ENCODE results near the gene SORCS2.

Gene SORCS2

GRCh38 chr4:7343950-7344349, 151.6 kb downstream of the SORCS2 start:
- no peak overlapping the region for H2BK120ac ChIP-seq (ENCODE audit: insufficient read depth, low read length, poor library complexity)
- no peak overlapping the region for H3K4me2 ChIP-seq (ENCODE audit: low read length)
- H3K27ac ChIP-seq (ENCODE audit: low read depth, low read length), result no peak overlapping the region
- H4K12ac ChIP-seq (ENCODE audit: low read depth, low read length), result no peak overlapping the region
- H3K4ac ChIP-seq (ENCODE audit: low read depth, low read length), result no peak overlapping the region
- no peak for DNase-seq
- no peaks in the 10 kb centered on the region for H3K79me2 ChIP-seq (ENCODE audit: control insufficient read depth, insufficient read depth, low read length, poor library complexity)
- no peak overlapping the region for H4K8ac ChIP-seq (ENCODE audit: low read depth, low read length)
- no peak overlapping the region for H3K4me3 ChIP-seq (ENCODE audit: low read depth, low read length)
- no peak overlapping the region for H2BK5ac ChIP-seq (ENCODE audit: low read depth, low read length, poor library complexity)
- no peak overlapping the region for H3K9ac ChIP-seq (ENCODE audit: low read length)
- no peaks in the 10 kb centered on the region for H3K36me3 ChIP-seq (ENCODE audit: control insufficient read depth in 1 of 2, insufficient read depth in 2 of 2, low read length in 2 of 2)
- no CpG with 5 or more reads among the region's 8 CpGs for WGBS (ENCODE audit: extremely low coverage, insufficient coverage, insufficient read length)
- no peaks in the 10 kb centered on the region for H3K79me1 ChIP-seq (ENCODE audit: low read length)
- no peaks in the 10 kb centered on the region for H3K4me1 ChIP-seq (ENCODE audit: control insufficient read depth in 1 of 2, insufficient read depth in 2 of 2, low read length in 2 of 2)
- no peak overlapping the region for H3K18ac ChIP-seq (ENCODE audit: low read length)
- no peaks in the 10 kb centered on the region for H3K27me3 ChIP-seq (ENCODE audit: insufficient read depth, low read length)
- no peak overlapping the region for H3K23ac ChIP-seq (ENCODE audit: low read length)
- H3K9me3 ChIP-seq (ENCODE audit: insufficient read depth, low read depth, low read length), result peaks cover 18% of the 10 kb centered on the region
- H2AK5ac ChIP-seq (ENCODE audit: low read length), result no peak overlapping the region
- no peak overlapping the region for H4K91ac ChIP-seq (ENCODE audit: low read depth, low read length)
- H2BK12ac ChIP-seq (ENCODE audit: low read length), result no peak overlapping the region
- H3K14ac ChIP-seq (ENCODE audit: low read length), result no peak overlapping the region
- H2AFZ ChIP-seq (ENCODE audit: insufficient read depth, low read length, poor library complexity), result no peak overlapping the region

- no peaks in the 10 kb centered on the region for H3K79me1 ChIP-seq (ENCODE audit: low read length)
- no peaks in the 10 kb centered on the region for H3K79me2 ChIP-seq (ENCODE audit: control insufficient read depth, insufficient read depth, low read length, poor library complexity)
- H2BK5ac ChIP-seq (ENCODE audit: low read depth, low read length, poor library complexity), result no peak overlapping the region
- no peak overlapping the region for H3K4me2 ChIP-seq (ENCODE audit: low read length)
- no peak overlapping the region for H2AFZ ChIP-seq (ENCODE audit: insufficient read depth, low read length, poor library complexity)
- no peak overlapping the region for H4K12ac ChIP-seq (ENCODE audit: low read depth, low read length)
- H3K4me3 ChIP-seq (ENCODE audit: low read depth, low read length), result no peak overlapping the region
- H3K9me3 ChIP-seq (ENCODE audit: insufficient read depth, low read depth, low read length), result peaks cover 13% of the 10 kb centered on the region
- H3K27me3 ChIP-seq (ENCODE audit: insufficient read depth, low read length), result no peaks in the 10 kb centered on the region
- WGBS (ENCODE audit: extremely low coverage, insufficient coverage, insufficient read length), result no CpG with 5 or more reads among the region's 10 CpGs
- H3K4ac ChIP-seq (ENCODE audit: low read depth, low read length), result no peak overlapping the region
- H3K9ac ChIP-seq (ENCODE audit: low read length), result no peak overlapping the region
- H2BK120ac ChIP-seq (ENCODE audit: insufficient read depth, low read length, poor library complexity), result no peak overlapping the region
- no peak overlapping the region for H3K14ac ChIP-seq (ENCODE audit: low read length)
- H2AK5ac ChIP-seq (ENCODE audit: low read length), result no peak overlapping the region
- H3K18ac ChIP-seq (ENCODE audit: low read length), result no peak overlapping the region
- no peaks in the 10 kb centered on the region for H3K4me1 ChIP-seq (ENCODE audit: control insufficient read depth in 1 of 2, insufficient read depth in 2 of 2, low read length in 2 of 2)
- no peak overlapping the region for H4K8ac ChIP-seq (ENCODE audit: low read depth, low read length)
- H2BK12ac ChIP-seq (ENCODE audit: low read length), result no peak overlapping the region
- H4K91ac ChIP-seq (ENCODE audit: low read depth, low read length), result no peak overlapping the region
- no peak overlapping the region for H3K23ac ChIP-seq (ENCODE audit: low read length)
- DNase-seq, result no peak
- H3K36me3 ChIP-seq (ENCODE audit: control insufficient read depth in 1 of 2, insufficient read depth in 2 of 2, low read length in 2 of 2), result no peaks in the 10 kb centered on the region
- no peak overlapping the region for H3K27ac ChIP-seq (ENCODE audit: low read depth, low read length)
Observed at GRCh38 chr4:7344636-7345155, 152.4 kb downstream of the SORCS2 start.

- H3K9ac ChIP-seq (ENCODE audit: low read length), result no peak overlapping the region
- DNase-seq, result no peak
- no peak overlapping the region for H3K23ac ChIP-seq (ENCODE audit: low read length)
- H3K4me3 ChIP-seq (ENCODE audit: low read depth, low read length), result no peak overlapping the region
- H2AK5ac ChIP-seq (ENCODE audit: low read length), result no peak overlapping the region
- H4K12ac ChIP-seq (ENCODE audit: low read depth, low read length), result no peak overlapping the region
- H3K79me1 ChIP-seq (ENCODE audit: low read length), result no peaks in the 10 kb centered on the region
- WGBS (ENCODE audit: extremely low coverage, insufficient coverage, insufficient read length), result no CpG with 5 or more reads among the region's 7 CpGs
- H3K4me2 ChIP-seq (ENCODE audit: low read length), result no peak overlapping the region
- H3K27ac ChIP-seq (ENCODE audit: low read depth, low read length), result no peak overlapping the region
- peaks cover 3% of the 10 kb centered on the region for H3K9me3 ChIP-seq (ENCODE audit: insufficient read depth, low read depth, low read length)
- H3K79me2 ChIP-seq (ENCODE audit: control insufficient read depth, insufficient read depth, low read length, poor library complexity), result no peaks in the 10 kb centered on the region
- no peak overlapping the region for H3K4ac ChIP-seq (ENCODE audit: low read depth, low read length)
- H4K91ac ChIP-seq (ENCODE audit: low read depth, low read length), result no peak overlapping the region
- no peak overlapping the region for H3K14ac ChIP-seq (ENCODE audit: low read length)
- no peak overlapping the region for H2BK5ac ChIP-seq (ENCODE audit: low read depth, low read length, poor library complexity)
- no peaks in the 10 kb centered on the region for H3K4me1 ChIP-seq (ENCODE audit: control insufficient read depth in 1 of 2, insufficient read depth in 2 of 2, low read length in 2 of 2)
- no peak overlapping the region for H2BK120ac ChIP-seq (ENCODE audit: insufficient read depth, low read length, poor library complexity)
- no peaks in the 10 kb centered on the region for H3K36me3 ChIP-seq (ENCODE audit: control insufficient read depth in 1 of 2, insufficient read depth in 2 of 2, low read length in 2 of 2)
- H4K8ac ChIP-seq (ENCODE audit: low read depth, low read length), result no peak overlapping the region
- no peak overlapping the region for H2BK12ac ChIP-seq (ENCODE audit: low read length)
- H3K18ac ChIP-seq (ENCODE audit: low read length), result no peak overlapping the region
- no peaks in the 10 kb centered on the region for H3K27me3 ChIP-seq (ENCODE audit: insufficient read depth, low read length)
- H2AFZ ChIP-seq (ENCODE audit: insufficient read depth, low read length, poor library complexity), result no peak overlapping the region
Observed at GRCh38 chr4:7347981-7348380, 155.6 kb downstream of the SORCS2 start.

GRCh38 chr4:7348946-7349900, 156.9 kb downstream of the SORCS2 start:
- no peak overlapping the region for H3K4me2 ChIP-seq (ENCODE audit: low read length)
- no peak overlapping the region for H4K8ac ChIP-seq (ENCODE audit: low read depth, low read length)
- H2BK5ac ChIP-seq (ENCODE audit: low read depth, low read length, poor library complexity), result no peak overlapping the region
- no peak overlapping the region for H3K4me3 ChIP-seq (ENCODE audit: low read depth, low read length)
- H4K12ac ChIP-seq (ENCODE audit: low read depth, low read length), result no peak overlapping the region
- no peak overlapping the region for H3K23ac ChIP-seq (ENCODE audit: low read length)
- H3K27me3 ChIP-seq (ENCODE audit: insufficient read depth, low read length), result no peaks in the 10 kb centered on the region
- no peaks in the 10 kb centered on the region for H3K79me2 ChIP-seq (ENCODE audit: control insufficient read depth, insufficient read depth, low read length, poor library complexity)
- H3K4ac ChIP-seq (ENCODE audit: low read depth, low read length), result no peak overlapping the region
- H2AFZ ChIP-seq (ENCODE audit: insufficient read depth, low read length, poor library complexity), result no peak overlapping the region
- no peak overlapping the region for H2BK120ac ChIP-seq (ENCODE audit: insufficient read depth, low read length, poor library complexity)
- no peaks in the 10 kb centered on the region for H3K36me3 ChIP-seq (ENCODE audit: control insufficient read depth in 1 of 2, insufficient read depth in 2 of 2, low read length in 2 of 2)
- H4K91ac ChIP-seq (ENCODE audit: low read depth, low read length), result no peak overlapping the region
- H3K79me1 ChIP-seq (ENCODE audit: low read length), result no peaks in the 10 kb centered on the region
- H3K18ac ChIP-seq (ENCODE audit: low read length), result no peak overlapping the region
- H3K27ac ChIP-seq (ENCODE audit: low read depth, low read length), result no peak overlapping the region
- DNase-seq, result no peak
- no CpG with 5 or more reads among the region's 18 CpGs for WGBS (ENCODE audit: extremely low coverage, insufficient coverage, insufficient read length)
- H3K14ac ChIP-seq (ENCODE audit: low read length), result no peak overlapping the region
- no peak overlapping the region for H2AK5ac ChIP-seq (ENCODE audit: low read length)
- H3K4me1 ChIP-seq (ENCODE audit: control insufficient read depth in 1 of 2, insufficient read depth in 2 of 2, low read length in 2 of 2), result no peaks in the 10 kb centered on the region
- H3K9ac ChIP-seq (ENCODE audit: low read length), result no peak overlapping the region
- H2BK12ac ChIP-seq (ENCODE audit: low read length), result no peak overlapping the region
- peaks cover 3% of the 10 kb centered on the region for H3K9me3 ChIP-seq (ENCODE audit: insufficient read depth, low read depth, low read length)

Data from trophoblast cell (in vitro differentiated cells and primary cell).